ENCODE measurements around the gene PPIP5K1.

PPIP5K1 gene

DNA sequence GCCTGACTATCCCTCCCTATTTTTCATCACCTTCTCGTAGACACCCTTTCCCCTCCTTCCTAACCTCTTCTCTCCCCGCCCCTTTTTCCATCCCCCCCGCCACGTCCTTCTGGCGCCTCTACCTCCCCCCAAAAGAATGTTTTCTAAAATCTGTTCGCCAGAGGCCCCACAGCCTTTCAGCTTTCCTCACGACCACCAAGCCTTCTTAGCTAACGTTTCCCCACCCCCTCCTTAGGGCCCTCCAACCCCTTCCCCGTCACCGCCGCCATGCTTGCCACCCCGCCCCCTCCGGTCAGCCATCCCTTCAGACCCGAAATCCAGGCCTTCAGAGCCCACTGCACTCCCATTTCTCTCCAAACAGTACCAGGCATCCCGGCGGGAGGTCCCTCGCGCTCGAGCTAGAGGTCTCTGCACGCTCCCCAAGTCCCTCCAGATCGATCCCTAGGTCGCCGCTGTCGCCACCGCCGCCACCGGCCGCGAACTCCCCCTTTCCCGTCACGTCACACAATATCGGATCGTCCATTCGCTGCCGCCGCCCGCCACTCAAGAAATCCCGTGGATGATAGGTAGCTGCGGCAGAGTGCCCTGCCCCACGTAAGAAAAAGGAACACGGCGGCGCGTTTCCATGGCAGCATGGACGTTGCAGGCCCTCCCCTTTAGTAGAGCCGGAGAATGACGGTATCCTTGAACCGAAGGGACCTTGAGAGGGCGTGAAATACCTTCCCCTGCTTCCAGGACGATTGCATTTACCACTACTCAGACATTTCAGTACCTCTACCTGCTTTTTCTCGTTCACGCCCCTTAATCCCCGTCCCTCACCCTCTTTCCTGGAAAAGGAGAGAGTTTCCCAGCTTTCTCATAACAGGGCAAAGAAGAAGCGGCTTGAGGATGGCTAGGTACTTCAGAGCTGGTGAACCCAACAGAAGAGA is 97.1 kb downstream of the PPIP5K1 start, which contains the start of gene TP53BP1:
Gene TP53BP1, minus strand, starts transcription at position 484 of the 929 bp plus-strand sequence. Its CDS starts 113 bp downstream, at position 371.
- peak within 1 kb of the TSS; percentile 80 to 95 for H3K4me3 ChIP-seq (ENCODE audit: low read depth in 1 of 2, low read length in 1 of 2)
- no peaks in the 10 kb centered on the region for H3K27me3 ChIP-seq
- TF ChIP-seq, protein P1, sequence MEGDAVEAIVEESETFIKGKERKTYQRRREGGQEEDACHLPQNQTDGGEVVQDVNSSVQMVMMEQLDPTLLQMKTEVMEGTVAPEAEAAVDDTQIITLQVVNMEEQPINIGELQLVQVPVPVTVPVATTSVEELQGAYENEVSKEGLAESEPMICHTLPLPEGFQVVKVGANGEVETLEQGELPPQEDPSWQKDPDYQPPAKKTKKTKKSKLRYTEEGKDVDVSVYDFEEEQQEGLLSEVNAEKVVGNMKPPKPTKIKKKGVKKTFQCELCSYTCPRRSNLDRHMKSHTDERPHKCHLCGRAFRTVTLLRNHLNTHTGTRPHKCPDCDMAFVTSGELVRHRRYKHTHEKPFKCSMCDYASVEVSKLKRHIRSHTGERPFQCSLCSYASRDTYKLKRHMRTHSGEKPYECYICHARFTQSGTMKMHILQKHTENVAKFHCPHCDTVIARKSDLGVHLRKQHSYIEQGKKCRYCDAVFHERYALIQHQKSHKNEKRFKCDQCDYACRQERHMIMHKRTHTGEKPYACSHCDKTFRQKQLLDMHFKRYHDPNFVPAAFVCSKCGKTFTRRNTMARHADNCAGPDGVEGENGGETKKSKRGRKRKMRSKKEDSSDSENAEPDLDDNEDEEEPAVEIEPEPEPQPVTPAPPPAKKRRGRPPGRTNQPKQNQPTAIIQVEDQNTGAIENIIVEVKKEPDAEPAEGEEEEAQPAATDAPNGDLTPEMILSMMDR (IDR thresholded peaks at IDR 0.05), result peak; percentile 61
- peaks cover 10 to 11% of the 10 kb centered on the region in 2 experiments for H3K4me1 ChIP-seq (ENCODE audit: control insufficient read depth in 1 of 2, insufficient read depth in 1 of 2, low read depth in 1 of 2, low read length in 1 of 2)
- no peaks in the 10 kb centered on the region for H3K9me3 ChIP-seq
- H3K36me3 ChIP-seq, result no peaks in the 10 kb centered on the region
- H3K27ac ChIP-seq, result peak within 1 kb of the TSS; percentile 75

DNA sequence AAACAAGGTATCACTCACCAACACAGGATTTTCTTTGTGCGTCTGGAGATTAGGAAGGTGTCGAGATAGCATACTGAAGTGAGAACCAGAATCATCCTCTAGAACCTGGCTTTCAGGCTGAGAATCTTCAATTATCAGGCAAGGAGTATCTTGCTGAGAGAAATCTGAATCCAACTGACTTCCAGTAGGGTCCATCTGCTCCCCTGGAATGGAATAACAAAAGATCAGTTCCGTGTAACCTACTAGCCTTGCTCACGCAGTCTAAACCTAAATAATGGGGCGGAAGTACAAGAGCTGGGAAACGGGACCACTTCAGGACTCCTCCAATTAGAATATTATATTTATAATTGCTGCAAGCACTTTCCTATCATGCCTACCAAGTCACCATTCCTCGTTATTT is 97.7 kb downstream of the PPIP5K1 start:
- Histone ChIP-seq H3K9me3 (no peaks in the 10 kb centered on the region), H3K27me3 (no peaks in the 10 kb centered on the region), H3K4me3 (ENCODE audit: low read depth in 1 of 2, low read length in 1 of 2) (peak overlapping the region; percentile 80 to 95), H3K36me3 (no peaks in the 10 kb centered on the region), H3K27ac (no peak overlapping the region), H3K4me1 (ENCODE audit: control insufficient read depth in 1 of 2, insufficient read depth in 1 of 2, low read depth in 1 of 2, low read length in 1 of 2) (peaks cover 10 to 11% of the 10 kb centered on the region in 2 experiments)
- TF ChIP-seq, protein P1 (IDR thresholded peaks at IDR 0.05), result no peak

DNA sequence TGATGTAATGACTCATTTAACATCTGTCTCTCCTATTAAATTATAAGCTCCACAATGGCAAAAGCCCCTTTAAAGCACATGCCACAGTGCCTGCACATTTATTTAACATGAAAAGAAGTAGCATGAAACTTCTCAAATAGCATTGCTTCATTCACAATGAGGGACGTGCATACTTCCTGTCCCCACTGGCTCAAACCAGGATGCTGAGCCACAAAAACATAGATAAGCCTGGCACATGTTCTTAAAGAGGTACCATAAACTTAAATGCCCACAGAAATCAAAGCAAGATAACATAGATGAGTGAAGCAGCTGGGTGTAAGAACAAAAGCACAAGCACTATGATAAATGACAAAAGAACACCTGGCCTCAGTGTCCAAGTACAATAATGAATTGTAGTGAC is 100.8 kb downstream of the PPIP5K1 start:
- TF ChIP-seq, protein P1 (IDR thresholded peaks at IDR 0.05), result no peak
- Histone ChIP-seq H3K4me3 (ENCODE audit: low read depth in 1 of 2, low read length in 1 of 2) (no peak overlapping the region), H3K9me3 (no peaks in the 10 kb centered on the region), H3K36me3 (no peaks in the 10 kb centered on the region), H3K27me3 (no peaks in the 10 kb centered on the region), H3K4me1 (ENCODE audit: control insufficient read depth in 1 of 2, insufficient read depth in 1 of 2, low read depth in 1 of 2, low read length in 1 of 2) (peaks cover 10 to 11% of the 10 kb centered on the region in 2 experiments), H3K27ac (no peak overlapping the region)

GRCh38 chr15:43488790-43489189 is 101.2 kb downstream of the PPIP5K1 start:
- Histone ChIP-seq H3K4me1 (ENCODE audit: control insufficient read depth in 1 of 2, insufficient read depth in 1 of 2, low read depth in 1 of 2, low read length in 1 of 2) (peaks cover 10 to 11% of the 10 kb centered on the region in 2 experiments), H3K36me3 (no peaks in the 10 kb centered on the region), H3K27ac (no peak overlapping the region), H3K9me3 (no peaks in the 10 kb centered on the region), H3K27me3 (no peaks in the 10 kb centered on the region), H3K4me3 (ENCODE audit: low read depth in 1 of 2, low read length in 1 of 2) (no peak overlapping the region)
- TF ChIP-seq, protein P1 (IDR thresholded peaks at IDR 0.05), result no peak

DNA sequence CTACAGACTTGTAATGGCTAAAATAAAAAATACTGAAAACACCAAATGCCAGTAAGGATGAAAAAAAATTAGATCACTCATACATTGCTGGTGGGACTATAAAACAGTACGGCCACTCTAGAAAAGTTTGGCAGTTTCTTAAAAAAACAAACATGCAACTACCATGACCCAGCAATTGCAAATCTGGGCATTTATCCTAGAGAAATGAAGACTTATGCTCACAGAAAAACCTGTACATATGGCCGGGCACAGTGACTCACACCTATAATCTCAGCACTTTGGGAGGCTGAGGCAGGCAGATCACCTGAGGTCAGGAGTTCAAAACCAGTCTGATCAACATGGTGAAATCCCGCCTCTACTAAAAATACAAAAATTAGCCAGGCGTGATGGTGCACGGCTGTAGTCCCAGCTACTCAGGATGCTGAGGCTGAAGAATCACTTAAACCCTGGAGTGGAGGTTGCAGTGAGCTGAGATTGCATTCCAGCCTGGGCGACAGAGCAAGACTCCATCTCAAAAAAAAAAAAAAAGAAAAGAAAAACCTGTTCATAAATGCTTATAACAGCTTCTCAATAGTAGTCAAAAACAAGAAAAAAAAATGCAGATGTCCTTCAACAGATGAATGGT is 102.6 kb downstream of the PPIP5K1 start:
- TF ChIP-seq, protein P1 (IDR thresholded peaks at IDR 0.05), result no peak
- Histone ChIP-seq H3K27me3 (no peaks in the 10 kb centered on the region), H3K4me3 (ENCODE audit: low read depth in 1 of 2, low read length in 1 of 2) (no peak overlapping the region), H3K36me3 (no peaks in the 10 kb centered on the region), H3K9me3 (no peaks in the 10 kb centered on the region), H3K4me1 (ENCODE audit: control insufficient read depth in 1 of 2, insufficient read depth in 1 of 2, low read depth in 1 of 2, low read length in 1 of 2) (peaks cover 3 to 4% of the 10 kb centered on the region in 2 experiments), H3K27ac (no peak overlapping the region)
